Activated naive CD4-positive, alpha-beta T cell treated with anti-CD3 and anti-CD28 coated beads, Interleukin-2, amount 50 U/mL, for 24 hours (primary cell): Measurements from ENCODE around the gene TNFAIP3.

Experiments used
- H3K27ac Mint-ChIP-seq: one replicate; pipeline ENCODE4 v1.8.0; 2021; ENCODE audit warnings: mild to moderate bottlenecking, mixed read lengths
- H3K27me3 Mint-ChIP-seq: one replicate; pipeline ENCODE4 v1.8.0; 2021; ENCODE audit warnings: mixed read lengths
- H3K36me3 Mint-ChIP-seq: one replicate; pipeline ENCODE4 v1.8.0; 2021; ENCODE audit warnings: mixed read lengths
- H3K4me1 Mint-ChIP-seq: one replicate; pipeline ENCODE4 v1.8.0; 2021; ENCODE audit warnings: mixed read lengths
- H3K4me3 Mint-ChIP-seq: one replicate; pipeline ENCODE4 v1.8.0; 2021; ENCODE audit warnings: mild to moderate bottlenecking, mixed read lengths
- H3K9me3 Mint-ChIP-seq: one replicate; pipeline ENCODE4 v1.8.0; 2021; ENCODE audit warnings: mixed read lengths

TNFAIP3 gene

GRCh38 chr6:137910424-137910834, 43.4 kb downstream of the TNFAIP3 start:
- Mint-ChIP-seq H3K27me3 (no peaks in the 10 kb centered on the region), H3K4me1 (peaks cover 48% of the 10 kb centered on the region), H3K9me3 (peaks cover 5% of the 10 kb centered on the region), H3K4me3 (no peak overlapping the region), H3K27ac (no peak overlapping the region), H3K36me3 (peaks cover 4% of the 10 kb centered on the region)

DNA sequence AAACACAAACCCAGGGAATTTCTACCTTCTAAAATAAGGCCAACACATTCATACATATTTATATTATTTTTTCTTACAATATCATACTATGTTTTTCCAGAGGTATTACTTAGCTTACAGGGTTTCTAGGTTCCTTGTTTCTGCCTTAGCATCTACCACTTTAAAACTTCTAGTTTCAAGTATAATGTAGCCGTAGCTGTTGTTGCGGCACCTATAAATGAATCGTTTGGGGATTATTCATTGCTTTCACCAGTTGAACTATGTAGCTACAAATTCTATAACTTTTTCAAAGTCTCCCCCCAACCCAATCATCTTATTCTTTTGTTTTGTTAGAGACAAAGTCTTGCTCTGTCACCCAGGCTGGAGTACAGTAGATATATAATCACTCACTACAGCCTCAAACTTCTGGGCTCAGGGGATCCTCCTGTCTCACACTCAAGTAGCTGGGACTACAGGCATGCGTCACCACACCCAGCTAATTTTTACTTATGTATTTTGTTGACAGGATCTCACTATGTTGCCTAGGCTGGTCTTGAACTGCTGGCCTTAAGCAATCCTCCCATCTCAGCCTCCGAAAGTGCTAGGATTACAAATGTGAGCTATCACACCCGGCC, 43.9 kb downstream of the TNFAIP3 start:
- no peaks in the 10 kb centered on the region for H3K27me3 Mint-ChIP-seq
- H3K36me3 Mint-ChIP-seq: peaks cover 4% of the 10 kb centered on the region
- peaks cover 48% of the 10 kb centered on the region for H3K4me1 Mint-ChIP-seq
- peaks cover 5% of the 10 kb centered on the region for H3K9me3 Mint-ChIP-seq
- H3K27ac Mint-ChIP-seq: no peak overlapping the region
- H3K4me3 Mint-ChIP-seq: no peak overlapping the region

GRCh38 chr6:137911675-137912191, 44.7 kb downstream of the TNFAIP3 start:
- Mint-ChIP-seq H3K27ac (peak overlapping the region; percentile 15), H3K36me3 (peaks cover 4% of the 10 kb centered on the region), H3K4me3 (no peak overlapping the region), H3K4me1 (peaks cover 40% of the 10 kb centered on the region), H3K9me3 (peaks cover 5% of the 10 kb centered on the region), H3K27me3 (no peaks in the 10 kb centered on the region)

- Mint-ChIP-seq H3K9me3 (peaks cover 5% of the 10 kb centered on the region), H3K27ac (no peak overlapping the region), H3K4me1 (peaks cover 33% of the 10 kb centered on the region), H3K36me3 (peaks cover 4% of the 10 kb centered on the region), H3K4me3 (no peak overlapping the region), H3K27me3 (no peaks in the 10 kb centered on the region)
These were observed 45.8 kb downstream of the TNFAIP3 start for GRCh38 chr6:137912813-137913212.

GRCh38 chr6:137913434-137913833, 46.4 kb downstream of the TNFAIP3 start:
- Mint-ChIP-seq H3K36me3 (peaks cover 4% of the 10 kb centered on the region), H3K4me1 (peaks cover 29% of the 10 kb centered on the region), H3K9me3 (peaks cover 5% of the 10 kb centered on the region), H3K27ac (no peak overlapping the region), H3K4me3 (no peak overlapping the region), H3K27me3 (no peaks in the 10 kb centered on the region)

GRCh38 chr6:137913996-137914529, 47.0 kb downstream of the TNFAIP3 start:
- peaks cover 23% of the 10 kb centered on the region for H3K4me1 Mint-ChIP-seq

GRCh38 chr6:137914530-137915193, 47.6 kb downstream of the TNFAIP3 start:
- peaks cover 5% of the 10 kb centered on the region for H3K9me3 Mint-ChIP-seq
- no peak overlapping the region for H3K4me3 Mint-ChIP-seq
- H3K36me3 Mint-ChIP-seq: peaks cover 4% of the 10 kb centered on the region
- H3K4me1 Mint-ChIP-seq: peaks cover 17% of the 10 kb centered on the region
- no peaks in the 10 kb centered on the region for H3K27me3 Mint-ChIP-seq
- H3K27ac Mint-ChIP-seq: no peak overlapping the region

More at GRCh38 chr6:137913996-137914529, 47.0 kb downstream of the TNFAIP3 start:
- H3K27me3 Mint-ChIP-seq: no peaks in the 10 kb centered on the region
- H3K36me3 Mint-ChIP-seq: peaks cover 4% of the 10 kb centered on the region
- H3K9me3 Mint-ChIP-seq: peaks cover 5% of the 10 kb centered on the region
- H3K4me3 Mint-ChIP-seq: no peak overlapping the region
- H3K27ac Mint-ChIP-seq: no peak overlapping the region

DNA sequence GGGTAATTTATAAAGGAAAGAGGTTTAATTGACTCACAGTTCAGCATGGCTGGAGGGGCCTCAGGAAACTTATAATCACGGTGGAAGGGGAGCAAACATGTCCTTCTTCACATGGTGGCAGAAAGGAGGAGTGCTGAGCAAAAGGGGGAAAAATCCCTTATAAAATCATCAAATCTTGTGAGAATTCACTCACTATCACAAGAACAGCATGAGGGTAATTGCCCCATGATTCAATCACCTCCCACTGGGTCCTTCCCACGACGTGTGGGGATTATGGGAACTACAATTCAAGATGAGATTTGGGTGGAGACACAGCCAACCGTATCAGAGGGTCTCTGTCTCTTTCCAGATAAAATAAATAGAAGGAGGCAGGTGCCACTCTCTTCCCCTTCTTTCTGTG, 48.7 kb downstream of the TNFAIP3 start:
- Mint-ChIP-seq H3K27ac (no peak overlapping the region), H3K27me3 (no peaks in the 10 kb centered on the region), H3K4me1 (peaks cover 17% of the 10 kb centered on the region), H3K9me3 (peaks cover 5% of the 10 kb centered on the region), H3K4me3 (no peak overlapping the region), H3K36me3 (peaks cover 4% of the 10 kb centered on the region)

- Mint-ChIP-seq H3K27ac (no peak overlapping the region), H3K4me3 (no peak overlapping the region), H3K9me3 (peaks cover 5% of the 10 kb centered on the region), H3K36me3 (peaks cover 4% of the 10 kb centered on the region), H3K27me3 (no peaks in the 10 kb centered on the region), H3K4me1 (peaks cover 7% of the 10 kb centered on the region)
These were observed 50.7 kb downstream of the TNFAIP3 start for GRCh38 chr6:137917551-137918325.

DNA sequence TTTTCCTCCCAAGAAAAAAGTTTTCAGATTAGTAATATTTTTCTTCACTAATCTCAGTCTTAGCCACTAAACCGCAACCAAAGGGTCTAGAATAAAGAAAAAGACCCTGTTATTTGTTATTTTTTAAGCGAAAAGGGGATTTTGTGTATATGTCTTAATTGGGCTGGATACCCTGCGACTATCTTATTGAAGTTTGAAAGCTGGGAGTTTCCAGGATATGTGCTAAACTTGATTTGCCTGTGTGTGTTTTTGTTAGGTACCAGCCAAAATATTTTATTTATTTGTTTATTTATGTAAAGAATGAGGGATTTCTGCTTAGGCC, 52.4 kb downstream of the TNFAIP3 start:
- no peaks in the 10 kb centered on the region for H3K9me3 Mint-ChIP-seq
- H3K4me1 Mint-ChIP-seq: peaks cover 7% of the 10 kb centered on the region
- H3K27ac Mint-ChIP-seq: no peak overlapping the region
- H3K36me3 Mint-ChIP-seq: no peaks in the 10 kb centered on the region
- H3K27me3 Mint-ChIP-seq: no peaks in the 10 kb centered on the region
- no peak overlapping the region for H3K4me3 Mint-ChIP-seq

DNA sequence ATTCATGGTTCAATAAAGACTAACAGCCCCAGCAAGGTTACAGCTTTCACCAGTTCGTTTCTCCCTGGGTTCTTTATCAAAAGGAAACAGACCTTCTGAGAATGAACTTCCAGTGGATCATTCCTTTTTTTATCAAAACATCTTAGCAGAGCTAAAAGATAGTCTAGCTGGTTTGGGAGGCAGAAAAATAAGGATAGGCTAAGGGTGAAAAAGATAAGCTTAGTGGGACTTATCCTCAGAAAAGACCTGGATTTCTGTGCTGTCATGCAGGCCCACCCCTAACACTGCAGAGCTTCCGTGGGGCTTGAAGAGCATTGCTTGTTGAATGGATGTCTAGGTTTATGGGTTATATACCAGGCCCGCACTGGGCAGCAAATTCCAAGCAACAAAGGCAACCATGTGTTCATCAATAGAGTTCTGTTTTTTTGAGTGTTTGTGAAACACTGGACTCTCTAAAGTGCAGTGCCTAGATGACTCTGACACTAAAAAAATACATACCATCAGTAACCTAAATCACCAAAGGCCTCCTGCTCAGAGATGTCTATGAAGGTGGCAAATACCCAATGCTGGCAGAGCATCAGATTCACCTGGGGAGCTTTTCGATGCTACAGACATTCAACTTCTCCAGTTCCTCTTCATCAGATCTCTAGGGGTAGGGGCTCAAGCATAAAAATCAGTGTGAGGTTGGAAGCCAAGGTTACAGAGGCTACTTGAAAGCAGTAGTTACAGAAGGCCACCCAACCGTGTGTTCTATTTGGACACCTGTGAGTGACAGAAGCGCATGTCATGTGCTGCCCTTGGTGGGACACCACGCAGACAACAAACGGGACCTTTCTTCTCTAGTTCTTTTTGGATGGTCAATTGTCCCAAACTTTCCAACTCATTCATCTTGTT, 53.0 kb downstream of the TNFAIP3 start:
- no peak overlapping the region for H3K27ac Mint-ChIP-seq

GRCh38 chr6:137921823-137922222, 54.8 kb downstream of the TNFAIP3 start:
- H3K36me3 Mint-ChIP-seq: no peaks in the 10 kb centered on the region
- no peaks in the 10 kb centered on the region for H3K9me3 Mint-ChIP-seq
- H3K4me3 Mint-ChIP-seq: no peak overlapping the region
- H3K4me1 Mint-ChIP-seq: peaks cover 22% of the 10 kb centered on the region
- H3K27ac Mint-ChIP-seq: peak overlapping the region; percentile 2
- H3K27me3 Mint-ChIP-seq: no peaks in the 10 kb centered on the region

More for the DNA sequence above, 53.0 kb downstream of the TNFAIP3 start:
- Mint-ChIP-seq H3K4me1 (peaks cover 7% of the 10 kb centered on the region), H3K27me3 (no peaks in the 10 kb centered on the region), H3K4me3 (no peak overlapping the region), H3K9me3 (no peaks in the 10 kb centered on the region), H3K36me3 (no peaks in the 10 kb centered on the region)

- no peaks in the 10 kb centered on the region for H3K9me3 Mint-ChIP-seq
- peaks cover 44% of the 10 kb centered on the region for H3K4me1 Mint-ChIP-seq
- H3K36me3 Mint-ChIP-seq: no peaks in the 10 kb centered on the region
- H3K27ac Mint-ChIP-seq: no peak overlapping the region
- no peaks in the 10 kb centered on the region for H3K27me3 Mint-ChIP-seq
- no peak overlapping the region for H3K4me3 Mint-ChIP-seq
These were observed 57.0 kb downstream of the TNFAIP3 start for GRCh38 chr6:137923866-137924653.

- H3K27me3 Mint-ChIP-seq: no peaks in the 10 kb centered on the region
- H3K4me1 Mint-ChIP-seq: peaks cover 46% of the 10 kb centered on the region
- H3K27ac Mint-ChIP-seq: peak overlapping the region; percentile 43
- H3K9me3 Mint-ChIP-seq: no peaks in the 10 kb centered on the region
- no peak overlapping the region for H3K4me3 Mint-ChIP-seq
- H3K36me3 Mint-ChIP-seq: no peaks in the 10 kb centered on the region
These were observed 58.2 kb downstream of the TNFAIP3 start for GRCh38 chr6:137925141-137925698.
